Prostate gland (tissue), 2 donors: ENCODE results near the gene GOT1.

Experiments
- CTCF ChIP-seq, 4 experiments: fragments of 200-600 bp in 2 of 4; fragments of 450-650 bp in 2 of 4; sonication (generic) in 2 of 4; IDR thresholded peaks; 1 replicate in 3 of 4; 2 replicates in 1 of 4; pipeline ENCODE4 v1.5.1; 2016 to 2019; ENCODE audit warnings: antibody characterized with exemption in 4 of 4, mild to moderate bottlenecking in 2 of 4, moderate library complexity in 2 of 4
- POLR2A ChIP-seq: fragments of 450-650 bp; IDR thresholded peaks from one replicate; pipeline ENCODE4 v1.6.1; 2016; ENCODE audit warnings: antibody characterized with exemption, mild to moderate bottlenecking

DNA sequence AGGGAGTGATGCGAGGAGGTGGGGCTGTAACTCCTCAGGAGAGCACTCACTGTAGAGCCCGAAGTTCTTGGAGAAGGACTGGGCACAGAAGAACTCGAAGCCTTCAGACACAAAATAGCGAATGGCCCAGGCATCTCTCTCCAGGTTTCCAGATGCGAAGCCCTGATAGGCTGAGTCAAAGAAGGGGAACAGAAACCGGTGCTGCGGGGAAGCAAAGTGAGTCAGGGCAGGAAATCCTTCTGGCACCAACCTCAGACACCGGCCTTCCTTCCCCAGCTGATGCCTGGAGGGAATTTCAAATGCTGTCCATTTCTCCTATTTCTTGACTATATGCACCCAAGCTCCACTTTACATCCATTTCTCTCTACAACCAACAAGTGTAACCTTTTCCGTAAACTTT, 26.8 kb downstream of the GOT1 start:
- TF ChIP-seq POLR2A (no peak), CTCF (IDR thresholded peaks at IDR 0.05) (no peak)
